ENCODE measurements around the gene SCUBE1. TPM values are rescaled to one million over a fixed set of nuclear protein-coding genes. Genes with fewer than 3 reads are reported as not detected.

The SCUBE1 gene
- total RNA-seq, 4 donors from 2014 or later: 0.28 to 3.7 (median 1.7) TPM

DNA sequence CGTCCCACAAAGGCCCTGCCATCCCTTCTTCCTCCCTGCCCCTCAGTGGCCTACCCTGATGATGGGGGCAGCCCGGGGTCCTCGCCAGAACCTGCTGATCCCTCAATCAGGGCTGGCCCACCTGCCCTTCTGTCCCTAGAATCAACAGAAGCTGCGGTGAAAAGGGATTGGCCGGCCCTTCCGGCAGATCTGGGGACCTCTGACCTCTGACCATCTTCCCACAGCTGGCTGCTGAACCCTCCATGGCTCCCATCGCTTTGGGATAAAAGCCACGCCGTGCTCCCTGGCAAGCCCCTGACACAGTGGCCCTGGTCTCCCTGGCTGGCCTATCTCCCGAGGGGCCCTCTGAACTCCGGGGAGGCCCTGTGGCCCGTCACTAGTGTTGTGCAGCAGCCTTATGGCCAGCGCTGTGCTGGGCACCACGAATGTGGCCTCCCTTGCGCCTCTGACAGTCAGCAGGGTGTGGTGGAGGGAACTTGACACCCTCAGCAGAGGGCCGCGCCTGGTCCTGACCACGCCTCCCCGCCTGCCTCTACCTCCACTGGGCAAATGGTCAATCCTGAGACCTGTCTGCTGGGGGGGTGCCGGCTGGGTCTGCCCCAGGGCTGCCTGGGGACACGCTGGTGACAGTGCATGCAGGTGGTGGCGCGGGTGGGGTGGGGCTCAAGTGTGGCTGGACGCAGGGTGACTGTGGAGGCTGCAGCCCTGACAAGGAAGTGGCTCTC is 98.2 kb downstream of the SCUBE1 start:
- no peak for ATAC-seq (ENCODE audit: low FRiP score)
- TF ChIP-seq, protein P1, sequence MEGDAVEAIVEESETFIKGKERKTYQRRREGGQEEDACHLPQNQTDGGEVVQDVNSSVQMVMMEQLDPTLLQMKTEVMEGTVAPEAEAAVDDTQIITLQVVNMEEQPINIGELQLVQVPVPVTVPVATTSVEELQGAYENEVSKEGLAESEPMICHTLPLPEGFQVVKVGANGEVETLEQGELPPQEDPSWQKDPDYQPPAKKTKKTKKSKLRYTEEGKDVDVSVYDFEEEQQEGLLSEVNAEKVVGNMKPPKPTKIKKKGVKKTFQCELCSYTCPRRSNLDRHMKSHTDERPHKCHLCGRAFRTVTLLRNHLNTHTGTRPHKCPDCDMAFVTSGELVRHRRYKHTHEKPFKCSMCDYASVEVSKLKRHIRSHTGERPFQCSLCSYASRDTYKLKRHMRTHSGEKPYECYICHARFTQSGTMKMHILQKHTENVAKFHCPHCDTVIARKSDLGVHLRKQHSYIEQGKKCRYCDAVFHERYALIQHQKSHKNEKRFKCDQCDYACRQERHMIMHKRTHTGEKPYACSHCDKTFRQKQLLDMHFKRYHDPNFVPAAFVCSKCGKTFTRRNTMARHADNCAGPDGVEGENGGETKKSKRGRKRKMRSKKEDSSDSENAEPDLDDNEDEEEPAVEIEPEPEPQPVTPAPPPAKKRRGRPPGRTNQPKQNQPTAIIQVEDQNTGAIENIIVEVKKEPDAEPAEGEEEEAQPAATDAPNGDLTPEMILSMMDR (IDR thresholded peaks at IDR 0.05): no peak

DNA sequence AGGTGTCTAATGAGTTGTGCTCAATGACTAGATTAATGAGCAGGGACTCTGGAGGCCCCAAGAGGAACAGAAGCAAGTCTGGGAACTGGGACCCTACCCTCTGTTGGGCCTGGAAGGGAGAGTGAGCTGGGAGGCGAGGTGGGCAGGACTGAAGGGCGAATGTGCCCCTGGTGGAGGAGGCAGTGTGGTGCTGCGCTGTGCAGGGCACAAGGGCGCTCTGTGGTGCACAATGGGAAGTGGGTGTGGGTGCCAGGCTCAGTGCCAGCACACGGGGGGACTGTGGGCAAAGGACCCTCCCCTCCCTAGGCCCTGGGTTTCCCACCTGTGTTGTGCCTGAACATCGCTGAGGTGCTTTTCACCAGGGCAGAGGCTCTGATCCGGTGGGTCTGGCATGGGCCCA is 98.8 kb downstream of the SCUBE1 start:
- TF ChIP-seq, protein P1 (IDR thresholded peaks at IDR 0.05): no peak
- DNase-seq (ENCODE audit: low spot score) (no peak), ATAC-seq (ENCODE audit: low FRiP score) (no peak)

More for the DNA sequence above, 98.2 kb downstream of the SCUBE1 start:
- no peak for DNase-seq (ENCODE audit: low spot score)

DNA sequence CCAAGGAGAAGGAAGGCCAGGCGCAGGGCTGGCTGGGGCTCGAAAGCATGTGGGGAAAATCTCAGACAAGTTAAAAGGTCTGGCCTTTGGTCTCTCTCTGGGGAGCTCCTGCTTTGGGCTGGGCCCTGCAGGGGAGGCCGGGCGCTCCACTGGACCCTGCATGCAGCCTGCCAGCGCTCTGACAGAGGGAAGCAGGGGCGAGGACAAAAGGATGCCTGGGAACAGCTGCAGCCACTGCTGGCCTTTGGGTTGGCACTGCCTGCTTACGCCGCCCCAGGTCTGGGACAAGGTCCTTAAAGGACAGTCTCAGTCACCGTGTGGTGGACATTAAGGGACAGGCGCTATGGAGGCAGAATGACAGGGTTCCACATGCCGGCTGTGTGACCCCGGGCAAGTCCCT is 99.8 kb downstream of the SCUBE1 start:
- DNase-seq (ENCODE audit: low spot score) (no peak), ATAC-seq (ENCODE audit: low FRiP score) (no peak)
- TF ChIP-seq, protein P1 (IDR thresholded peaks at IDR 0.05): no peak

DNA sequence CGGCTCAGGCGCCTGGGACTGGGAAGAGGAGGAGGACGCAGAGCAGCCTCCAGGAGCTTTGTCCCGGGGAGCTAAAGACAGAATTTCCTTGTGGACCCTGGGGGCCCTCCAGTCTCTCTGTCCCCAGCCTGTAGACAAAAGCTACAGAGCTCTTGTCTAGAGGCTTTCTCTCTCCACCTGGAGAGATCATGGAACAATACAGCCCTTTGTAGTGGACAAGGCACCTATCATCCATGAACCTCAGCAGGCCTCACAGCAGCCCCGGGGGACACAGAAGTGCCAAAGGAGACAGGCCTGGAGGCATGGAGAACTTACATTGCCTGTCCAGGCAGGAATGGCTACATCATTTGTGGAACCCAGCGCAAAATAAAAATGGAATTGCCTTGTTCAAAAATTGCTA is 100.5 kb downstream of the SCUBE1 start:
- ATAC-seq (ENCODE audit: low FRiP score) (no peak), DNase-seq (ENCODE audit: low spot score) (no peak)
- TF ChIP-seq, protein P1 (IDR thresholded peaks at IDR 0.05): no peak

DNA sequence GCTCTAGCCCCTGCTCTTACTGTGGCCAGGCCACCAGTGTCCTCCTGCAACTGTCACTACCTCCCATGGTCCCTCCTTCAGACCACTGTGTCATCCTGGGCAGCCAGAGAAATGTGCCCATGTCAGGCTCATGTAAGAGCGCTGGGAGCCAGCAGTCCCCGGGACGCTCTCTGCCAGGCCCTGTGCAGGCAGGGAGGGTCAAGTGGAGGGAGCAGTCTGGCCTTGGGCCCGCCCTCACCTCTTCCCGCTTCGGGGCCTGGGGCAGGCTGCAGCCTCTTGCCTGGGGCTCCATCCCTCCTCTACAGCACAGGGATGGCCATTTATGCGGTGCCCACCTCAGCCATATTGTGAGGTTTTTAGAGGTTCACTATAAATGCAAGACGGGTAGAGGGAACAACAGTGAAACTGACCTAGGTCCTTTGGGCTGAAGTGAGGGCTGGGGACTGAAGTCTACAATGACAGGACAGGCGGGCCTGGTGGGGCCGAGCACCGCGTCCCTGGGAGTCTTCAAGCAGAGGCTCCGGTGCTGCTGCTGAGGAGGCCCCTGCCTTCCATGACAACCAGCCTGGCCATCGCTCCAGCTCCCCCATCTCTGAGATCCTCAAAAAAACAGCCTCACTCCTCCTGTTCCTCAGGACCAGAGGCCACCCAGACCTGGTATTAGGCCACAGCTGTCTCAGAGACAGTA is 101.3 kb downstream of the SCUBE1 start:
- no peak for ATAC-seq (ENCODE audit: low FRiP score)
- TF ChIP-seq, protein P1 (IDR thresholded peaks at IDR 0.05): no peak
- no peak for DNase-seq (ENCODE audit: low spot score)

DNA sequence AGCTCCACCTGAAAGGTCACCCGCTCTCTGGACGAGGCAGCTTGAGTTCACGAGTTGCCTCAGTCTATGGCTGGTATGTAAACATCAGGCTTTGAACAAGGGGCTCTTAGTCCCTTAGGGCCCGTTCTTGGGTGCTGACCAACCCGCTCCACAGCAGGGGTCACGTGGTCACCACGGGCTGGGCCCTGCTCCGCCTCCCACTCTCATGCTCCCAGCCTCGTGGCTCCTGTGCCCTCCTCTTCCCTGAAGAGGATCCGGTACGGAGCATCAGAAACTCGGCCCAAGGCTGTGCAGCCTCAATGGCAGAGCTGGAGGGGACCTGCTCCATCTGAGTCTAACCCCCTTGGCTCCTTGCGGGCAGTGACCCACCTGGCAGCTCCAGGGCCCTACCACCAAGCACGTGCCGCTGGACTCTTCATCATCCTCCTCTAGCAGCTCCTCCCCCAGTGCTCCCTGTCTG is 102.0 kb downstream of the SCUBE1 start:
- DNase-seq (ENCODE audit: low spot score): no peak
- ATAC-seq (ENCODE audit: low FRiP score): no peak
- TF ChIP-seq, protein P1 (IDR thresholded peaks at IDR 0.05): no peak

Data from omental fat pad (tissue), 4 donors.